DOHH2 (cell line): ENCODE results near the gene PSEN2.

ENCODE experiments used
- CTCF ChIP-seq: fragments of 200-600 bp; sonication (generic); IDR thresholded peaks from one replicate; pipeline ENCODE4 v1.5.1; 2014; ENCODE audit warnings: antibody characterized with exemption, mild to moderate bottlenecking, low read depth, low read length; ENCODE audit not compliant: poor library complexity, severe bottlenecking
- EZH2phosphoT487 ChIP-seq: fragments of 200-600 bp; sonication (generic); IDR thresholded peaks from 2 replicates; pipeline ENCODE4 v1.6.1; 2017; ENCODE audit warnings: borderline replicate concordance, mild to moderate bottlenecking, antibody characterized with exemption, low read length, moderate library complexity, mixed read lengths

GRCh38 chr1:226934483-226935237 is 64.2 kb downstream of the PSEN2 start:
- no peak for TF ChIP-seq CTCF
- no peak for TF ChIP-seq EZH2phosphoT487
